Measurements from ENCODE around the gene CPS1. TPM values are rescaled to one million over a fixed set of nuclear protein-coding genes. Genes with fewer than 3 reads are reported as not detected.

The CPS1 gene
- total RNA-seq: 1 to 10 TPM; 2.7 to 3.3 TPM

- H3K36me3 ChIP-seq: no peaks in the 10 kb centered on the region
- no peak within 1 kb of the TSS for H3K9ac ChIP-seq (ENCODE audit: low read depth in 2 of 2, low read length in 2 of 2)
- DNase-seq: no peak
- H3K27me3 ChIP-seq: no peaks in the 10 kb centered on the region
- H3K4me3 ChIP-seq: no peak within 1 kb of the TSS
- no peaks in the 10 kb centered on the region for H3K4me1 ChIP-seq
- TF ChIP-seq, protein P1, sequence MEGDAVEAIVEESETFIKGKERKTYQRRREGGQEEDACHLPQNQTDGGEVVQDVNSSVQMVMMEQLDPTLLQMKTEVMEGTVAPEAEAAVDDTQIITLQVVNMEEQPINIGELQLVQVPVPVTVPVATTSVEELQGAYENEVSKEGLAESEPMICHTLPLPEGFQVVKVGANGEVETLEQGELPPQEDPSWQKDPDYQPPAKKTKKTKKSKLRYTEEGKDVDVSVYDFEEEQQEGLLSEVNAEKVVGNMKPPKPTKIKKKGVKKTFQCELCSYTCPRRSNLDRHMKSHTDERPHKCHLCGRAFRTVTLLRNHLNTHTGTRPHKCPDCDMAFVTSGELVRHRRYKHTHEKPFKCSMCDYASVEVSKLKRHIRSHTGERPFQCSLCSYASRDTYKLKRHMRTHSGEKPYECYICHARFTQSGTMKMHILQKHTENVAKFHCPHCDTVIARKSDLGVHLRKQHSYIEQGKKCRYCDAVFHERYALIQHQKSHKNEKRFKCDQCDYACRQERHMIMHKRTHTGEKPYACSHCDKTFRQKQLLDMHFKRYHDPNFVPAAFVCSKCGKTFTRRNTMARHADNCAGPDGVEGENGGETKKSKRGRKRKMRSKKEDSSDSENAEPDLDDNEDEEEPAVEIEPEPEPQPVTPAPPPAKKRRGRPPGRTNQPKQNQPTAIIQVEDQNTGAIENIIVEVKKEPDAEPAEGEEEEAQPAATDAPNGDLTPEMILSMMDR (IDR thresholded peaks at IDR 0.05): no peak
- H3K27ac ChIP-seq: no peak within 1 kb of the TSS
- intact Hi-C loops (cut with DNase I): no loop called here
- H3K9me3 ChIP-seq: no peaks in the 10 kb centered on the region
Measured at GRCh38 chr2:210556329-210556980, at the start of gene CPS1. CPS1 (plus strand) TSS chr2:210556599; CDS start chr2:210556734, 135 bp downstream.

- H3K4me3 ChIP-seq: no peak overlapping the region
- H3K4me1 ChIP-seq: no peaks in the 10 kb centered on the region
- no peaks in the 10 kb centered on the region for H3K9me3 ChIP-seq
- no peaks in the 10 kb centered on the region for H3K27me3 ChIP-seq
- TF ChIP-seq, protein P1 (IDR thresholded peaks at IDR 0.05): no peak
- no peak for DNase-seq
- intact Hi-C loops (cut with DNase I): no loop called here
- H3K9ac ChIP-seq (ENCODE audit: low read depth in 2 of 2, low read length in 2 of 2): no peak overlapping the region
- no peak overlapping the region for H3K27ac ChIP-seq
- H3K36me3 ChIP-seq: no peaks in the 10 kb centered on the region
Measured at GRCh38 chr2:210515911-210516310, 40.5 kb upstream of the CPS1 start.

DNA sequence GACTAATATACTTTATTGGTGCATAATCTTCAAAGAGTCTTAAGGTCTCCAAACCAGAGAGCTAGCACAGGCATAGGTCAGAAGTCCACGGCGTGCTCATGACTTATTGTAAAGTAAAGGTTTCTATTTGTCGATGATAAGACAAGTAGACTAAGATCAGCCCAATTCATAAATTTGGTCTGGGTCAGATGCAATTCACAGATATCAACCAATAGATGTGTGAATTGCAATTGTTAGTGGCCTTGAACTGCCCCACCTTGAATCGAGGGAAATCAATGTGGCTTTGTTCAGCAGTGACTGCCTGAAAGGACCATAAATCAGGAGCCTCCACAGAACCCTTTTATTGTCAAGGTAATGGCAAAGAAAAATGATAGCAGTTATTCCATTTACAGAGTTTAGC is 39.1 kb upstream of the CPS1 start:
- TF ChIP-seq, protein P1 (IDR thresholded peaks at IDR 0.05): no peak
- Histone ChIP-seq H3K27me3 (no peaks in the 10 kb centered on the region), H3K36me3 (no peaks in the 10 kb centered on the region), H3K9ac (ENCODE audit: low read depth in 2 of 2, low read length in 2 of 2) (no peak overlapping the region), H3K4me3 (no peak overlapping the region), H3K9me3 (no peaks in the 10 kb centered on the region), H3K4me1 (no peaks in the 10 kb centered on the region), H3K27ac (no peak overlapping the region)
- intact Hi-C loops (cut with DNase I): no loop called here
- peak; percentile 27 for DNase-seq

GRCh38 chr2:210519594-210519993 is 36.8 kb upstream of the CPS1 start:
- H3K9me3 ChIP-seq: no peaks in the 10 kb centered on the region
- no peak overlapping the region for H3K9ac ChIP-seq (ENCODE audit: low read depth in 2 of 2, low read length in 2 of 2)
- TF ChIP-seq, protein P1 (IDR thresholded peaks at IDR 0.05): no peak
- H3K36me3 ChIP-seq: no peaks in the 10 kb centered on the region
- H3K27ac ChIP-seq: no peak overlapping the region
- H3K4me3 ChIP-seq: no peak overlapping the region
- no peak for DNase-seq
- no peaks in the 10 kb centered on the region for H3K4me1 ChIP-seq
- no peaks in the 10 kb centered on the region for H3K27me3 ChIP-seq
- intact Hi-C loops (cut with DNase I): no loop called here

GRCh38 chr2:210522399-210522798 is 34.0 kb upstream of the CPS1 start:
- TF ChIP-seq, protein P1 (IDR thresholded peaks at IDR 0.05): no peak
- Histone ChIP-seq H3K4me3 (no peak overlapping the region), H3K9me3 (no peaks in the 10 kb centered on the region), H3K27ac (no peak overlapping the region), H3K27me3 (no peaks in the 10 kb centered on the region), H3K4me1 (no peaks in the 10 kb centered on the region), H3K36me3 (no peaks in the 10 kb centered on the region), H3K9ac (ENCODE audit: low read depth in 2 of 2, low read length in 2 of 2) (no peak overlapping the region)
- no peak for DNase-seq
- intact Hi-C loops (cut with DNase I): no loop called here
